BE2C (cell line): ENCODE measurements around the gene MXD1.

Source experiments
- DNase-seq: peaks from one replicate; pipeline ENCODE4 v3.0.0-alpha.2; 2020
- H3K27me3 ChIP-seq: fragments of 250-450 bp; sonication (Bioruptor Pico); 2 replicates; pipeline ENCODE4 v1.5.1; 2020; ENCODE audit warnings: mild to moderate bottlenecking
- H3K36me3 ChIP-seq: fragments of 250-450 bp; sonication (Bioruptor Pico); 2 replicates; pipeline ENCODE4 v1.5.1; 2020; ENCODE audit warnings: mild to moderate bottlenecking
- H3K4me1 ChIP-seq: fragments of 250-450 bp; sonication (Bioruptor Pico); 2 replicates; pipeline ENCODE4 v1.5.1; 2020
- H3K4me3 ChIP-seq: 2 replicates; pipeline ENCODE4 v1.5.1; 2011; ENCODE audit warnings: low read depth, low read length
- H3K9me3 ChIP-seq: fragments of 250-450 bp; sonication (Bioruptor Pico); 2 replicates; pipeline ENCODE4 v1.5.1; 2020
- TF ChIP-seq, protein P1 (sequence below): IDR thresholded peaks from 2 replicates; pipeline ENCODE4 v1.5.1; 2012; ENCODE audit warnings: mild to moderate bottlenecking, low read depth, low read length

The MXD1 gene

DNA sequence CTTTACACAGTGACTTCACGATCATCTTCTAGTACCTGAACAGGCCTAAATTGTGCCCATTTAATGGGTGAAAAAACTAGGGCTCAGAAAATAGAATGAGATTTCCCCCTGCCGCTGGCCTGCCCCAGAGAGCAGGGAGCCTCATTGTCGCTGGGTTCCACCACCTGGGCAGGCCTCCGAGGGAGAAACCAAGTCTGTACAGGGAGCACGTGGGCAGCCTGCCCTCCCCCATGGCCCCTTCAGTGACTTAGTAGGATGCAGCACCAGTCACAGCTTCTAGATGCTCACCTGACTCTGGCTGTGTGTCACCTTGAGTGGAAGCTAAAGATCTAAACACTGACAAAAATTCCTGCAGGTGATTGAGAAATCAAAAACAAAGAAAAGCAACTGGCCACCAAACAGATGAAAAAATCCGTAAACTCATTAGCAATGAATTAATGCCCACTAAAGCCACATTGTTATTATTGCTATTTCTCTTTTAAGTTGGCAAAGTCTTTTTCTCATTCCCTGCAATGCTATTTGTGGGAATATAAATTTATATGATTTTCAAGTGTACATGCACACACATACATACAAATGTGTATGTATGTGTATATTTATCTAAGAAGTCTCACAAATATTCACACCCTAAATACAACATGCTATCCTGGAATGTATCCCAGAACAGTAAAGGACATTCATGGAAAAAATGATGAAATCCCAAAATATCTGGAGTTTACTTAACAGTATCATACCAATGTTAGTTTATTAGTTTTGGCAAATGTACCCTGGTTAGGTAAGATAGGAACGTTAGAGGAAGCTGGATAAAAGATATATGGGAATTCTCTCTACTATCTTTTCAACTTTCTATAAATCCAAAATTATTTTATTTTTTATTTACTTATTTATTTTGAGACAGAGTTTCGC is 65.2 kb downstream of the MXD1 start:
- Histone ChIP-seq H3K9me3 (no peaks in the 10 kb centered on the region), H3K4me1 (no peaks in the 10 kb centered on the region), H3K36me3 (no peaks in the 10 kb centered on the region), H3K4me3 (no peak overlapping the region), H3K27me3 (no peaks in the 10 kb centered on the region)
- DNase-seq = no peak
- TF ChIP-seq, protein P1, sequence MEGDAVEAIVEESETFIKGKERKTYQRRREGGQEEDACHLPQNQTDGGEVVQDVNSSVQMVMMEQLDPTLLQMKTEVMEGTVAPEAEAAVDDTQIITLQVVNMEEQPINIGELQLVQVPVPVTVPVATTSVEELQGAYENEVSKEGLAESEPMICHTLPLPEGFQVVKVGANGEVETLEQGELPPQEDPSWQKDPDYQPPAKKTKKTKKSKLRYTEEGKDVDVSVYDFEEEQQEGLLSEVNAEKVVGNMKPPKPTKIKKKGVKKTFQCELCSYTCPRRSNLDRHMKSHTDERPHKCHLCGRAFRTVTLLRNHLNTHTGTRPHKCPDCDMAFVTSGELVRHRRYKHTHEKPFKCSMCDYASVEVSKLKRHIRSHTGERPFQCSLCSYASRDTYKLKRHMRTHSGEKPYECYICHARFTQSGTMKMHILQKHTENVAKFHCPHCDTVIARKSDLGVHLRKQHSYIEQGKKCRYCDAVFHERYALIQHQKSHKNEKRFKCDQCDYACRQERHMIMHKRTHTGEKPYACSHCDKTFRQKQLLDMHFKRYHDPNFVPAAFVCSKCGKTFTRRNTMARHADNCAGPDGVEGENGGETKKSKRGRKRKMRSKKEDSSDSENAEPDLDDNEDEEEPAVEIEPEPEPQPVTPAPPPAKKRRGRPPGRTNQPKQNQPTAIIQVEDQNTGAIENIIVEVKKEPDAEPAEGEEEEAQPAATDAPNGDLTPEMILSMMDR = no peak

DNA sequence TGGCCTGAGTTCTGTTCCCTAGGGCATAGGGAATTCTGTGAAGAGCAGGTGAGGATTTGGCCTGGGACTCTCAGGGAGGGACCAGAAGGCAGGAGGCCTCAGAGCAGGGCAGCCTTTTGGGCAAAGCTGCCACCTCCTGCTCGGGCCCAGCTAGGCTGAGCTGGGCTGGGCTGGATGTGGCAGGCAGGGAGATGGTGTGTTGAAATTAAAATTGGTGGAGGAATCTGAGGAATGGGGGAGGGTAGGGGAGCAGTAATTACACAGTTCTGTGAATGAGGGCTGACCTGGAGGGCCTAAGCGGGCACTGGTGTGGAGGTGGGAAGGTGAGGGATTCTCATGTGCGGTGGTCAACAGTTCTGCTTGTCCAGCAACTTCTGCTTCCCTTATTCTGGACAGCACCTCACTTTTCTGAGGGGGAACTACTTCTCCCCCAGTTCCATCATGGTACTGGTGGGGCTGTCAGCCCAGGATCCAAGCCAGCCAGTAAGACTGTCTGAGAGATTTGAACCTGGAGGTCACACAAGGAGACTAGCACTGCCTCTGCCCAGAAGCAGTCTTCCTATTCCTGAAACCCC is 68.6 kb downstream of the MXD1 start:
- TF ChIP-seq, protein P1 = no peak
- Histone ChIP-seq H3K36me3 (no peaks in the 10 kb centered on the region), H3K27me3 (no peaks in the 10 kb centered on the region), H3K4me1 (no peaks in the 10 kb centered on the region), H3K9me3 (no peaks in the 10 kb centered on the region), H3K4me3 (no peak overlapping the region)
- no peak for DNase-seq

DNA sequence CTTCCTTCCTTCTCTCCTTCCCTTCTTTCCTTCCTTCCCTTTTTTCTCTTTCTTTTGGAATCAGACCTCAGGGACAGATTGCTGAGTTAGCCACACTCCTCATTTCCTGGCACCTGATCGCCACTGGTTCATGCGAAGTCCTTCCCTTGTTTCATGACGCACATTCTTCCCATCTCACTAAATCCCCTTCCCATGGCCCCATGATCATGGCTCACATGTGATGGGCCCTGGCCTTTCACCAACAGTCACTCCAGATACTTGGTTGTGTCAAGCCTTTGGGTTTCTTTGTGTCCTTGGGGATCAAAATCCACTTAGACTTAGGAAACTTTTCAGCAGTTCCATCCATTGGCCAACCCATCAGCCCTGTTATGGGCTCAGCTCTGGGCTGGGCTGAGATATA is 70.3 kb downstream of the MXD1 start:
- Histone ChIP-seq H3K4me1 (no peaks in the 10 kb centered on the region), H3K9me3 (no peaks in the 10 kb centered on the region), H3K36me3 (no peaks in the 10 kb centered on the region), H3K27me3 (no peaks in the 10 kb centered on the region), H3K4me3 (no peak overlapping the region)
- no peak for DNase-seq
- TF ChIP-seq, protein P1 = no peak

DNA sequence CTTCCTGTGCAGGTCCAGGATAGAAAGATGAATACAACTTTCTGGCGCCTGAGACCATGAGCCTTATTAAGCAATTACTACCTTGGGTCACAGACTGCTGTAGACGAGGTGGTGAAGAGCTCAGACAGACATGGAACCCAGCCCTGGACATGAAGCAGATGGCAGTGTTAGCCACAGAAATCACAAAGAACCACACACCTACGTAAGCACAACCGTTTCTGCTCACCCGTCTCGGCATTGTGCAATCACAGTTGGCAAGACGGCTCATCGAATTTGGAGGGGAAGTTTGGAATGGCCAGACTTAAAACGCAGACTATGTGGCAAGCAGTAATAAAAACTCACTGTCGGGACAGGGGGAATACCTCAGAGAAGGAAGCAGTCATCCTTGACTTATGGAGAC is 70.8 kb downstream of the MXD1 start:
- Histone ChIP-seq H3K4me3 (no peak overlapping the region), H3K9me3 (no peaks in the 10 kb centered on the region), H3K27me3 (no peaks in the 10 kb centered on the region), H3K4me1 (no peaks in the 10 kb centered on the region), H3K36me3 (no peaks in the 10 kb centered on the region)
- TF ChIP-seq, protein P1 = no peak
- DNase-seq = no peak

DNA sequence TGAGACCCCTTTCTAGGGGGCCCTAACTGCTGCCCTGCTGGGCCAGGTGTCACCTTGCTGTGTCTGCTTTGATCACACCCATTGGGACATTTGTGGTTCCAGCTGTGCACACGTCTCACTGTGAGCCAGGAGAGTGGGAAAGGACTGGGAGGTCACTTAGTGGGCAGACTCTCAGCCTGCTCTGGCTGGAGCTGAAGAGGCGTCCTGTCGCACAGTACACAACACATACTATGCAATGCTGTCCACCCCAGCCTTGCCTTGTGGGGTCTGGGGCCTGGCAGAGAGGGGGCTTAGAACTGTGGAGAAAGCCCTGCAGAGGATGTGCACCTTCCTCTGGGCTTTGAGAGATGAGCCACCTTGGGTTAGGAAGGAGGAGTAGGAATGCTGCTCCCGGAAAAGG is 71.8 kb downstream of the MXD1 start:
- TF ChIP-seq, protein P1 = no peak
- DNase-seq = no peak
- no peak overlapping the region for H3K4me3 ChIP-seq

DNA sequence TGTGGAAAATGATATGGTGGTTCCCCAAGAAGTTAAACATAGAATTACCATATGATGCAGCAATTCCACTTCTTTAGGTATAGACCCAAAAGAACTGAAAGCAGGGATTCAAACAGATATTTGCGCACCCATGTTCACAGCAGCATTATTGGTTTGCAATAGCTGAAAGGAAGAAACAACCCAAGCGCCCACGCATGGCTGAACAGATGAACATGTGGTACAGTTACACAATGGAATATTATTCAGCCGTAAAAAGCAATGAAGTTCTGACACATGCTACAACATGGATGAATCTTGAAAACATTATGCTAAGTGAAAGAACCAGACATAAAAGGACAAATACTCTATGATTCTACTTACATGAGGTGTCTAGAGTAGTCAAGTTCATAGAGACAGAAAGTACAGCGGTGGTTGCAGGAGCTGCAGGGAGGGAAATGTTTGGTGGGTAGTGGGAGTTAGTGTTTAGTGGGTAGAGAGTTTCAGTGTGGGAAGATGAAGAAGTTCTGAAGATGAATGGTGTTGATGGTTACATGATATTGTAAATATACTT is 73.3 kb downstream of the MXD1 start:
- Histone ChIP-seq H3K4me3 (no peak overlapping the region), H3K27me3 (no peaks in the 10 kb centered on the region), H3K4me1 (no peaks in the 10 kb centered on the region), H3K36me3 (no peaks in the 10 kb centered on the region), H3K9me3 (no peaks in the 10 kb centered on the region)
- no peak for DNase-seq
- TF ChIP-seq, protein P1 = no peak

More for the DNA sequence above, 71.8 kb downstream of the MXD1 start:
- H3K36me3 ChIP-seq = no peaks in the 10 kb centered on the region
- no peaks in the 10 kb centered on the region for H3K27me3 ChIP-seq
- H3K9me3 ChIP-seq = no peaks in the 10 kb centered on the region
- H3K4me1 ChIP-seq = no peaks in the 10 kb centered on the region
